ENCODE results near the gene ATRNL1.

The ATRNL1 gene

GRCh38 chr10:115915429-115915828 lies 822.3 kb downstream of the ATRNL1 start:
- DNase-seq: no peak

GRCh38 chr10:115918812-115919211 lies 825.6 kb downstream of the ATRNL1 start:
- no peak for DNase-seq

- DNase-seq: no peak
Measured at GRCh38 chr10:115921795-115922194, 828.6 kb downstream of the ATRNL1 start.

- DNase-seq: no peak
Measured at GRCh38 chr10:115931309-115931708, 838.1 kb downstream of the ATRNL1 start.

GRCh38 chr10:115932099-115932498 lies 838.9 kb downstream of the ATRNL1 start:
- DNase-seq: no peak

GRCh38 chr10:115933098-115933497 lies 839.9 kb downstream of the ATRNL1 start:
- DNase-seq: no peak

GRCh38 chr10:115935731-115936130 lies 842.6 kb downstream of the ATRNL1 start:
- DNase-seq: no peak

- DNase-seq: no peak
Measured at GRCh38 chr10:115936926-115937767, 844.0 kb downstream of the ATRNL1 start.

GRCh38 chr10:115937768-115938056 lies 844.5 kb downstream of the ATRNL1 start:
- no peak for DNase-seq

GRCh38 chr10:115939101-115939854 lies 846.1 kb downstream of the ATRNL1 start:
- DNase-seq: no peak

GRCh38 chr10:115941361-115941771 lies 848.2 kb downstream of the ATRNL1 start:
- no peak for DNase-seq

- no peak for DNase-seq
Measured at GRCh38 chr10:115942101-115942500, 848.9 kb downstream of the ATRNL1 start.

- DNase-seq: no peak
Measured at GRCh38 chr10:115944538-115944937, 851.4 kb downstream of the ATRNL1 start.

- DNase-seq: no peak
Measured at GRCh38 chr10:115945701-115946445, 852.7 kb downstream of the ATRNL1 start.

- DNase-seq: no peak
Measured at GRCh38 chr10:115947104-115947503, 853.9 kb downstream of the ATRNL1 start.

- no peak for DNase-seq
Measured at GRCh38 chr10:115948465-115948864, 855.3 kb downstream of the ATRNL1 start.

GRCh38 chr10:115949282-115949844 lies 856.2 kb downstream of the ATRNL1 start:
- DNase-seq: no peak

- DNase-seq: no peak
Measured at GRCh38 chr10:115950320-115950719, 857.2 kb downstream of the ATRNL1 start.

GRCh38 chr10:115951242-115951641 lies 858.1 kb downstream of the ATRNL1 start:
- no peak for DNase-seq

GRCh38 chr10:115953281-115953680 lies 860.1 kb downstream of the ATRNL1 start:
- DNase-seq: no peak

GRCh38 chr10:115953968-115954367 lies 860.8 kb downstream of the ATRNL1 start:
- no peak for DNase-seq

- no peak for DNase-seq
Measured at GRCh38 chr10:115956225-115957011, 863.3 kb downstream of the ATRNL1 start.

Data from activated CD8-positive, alpha-beta memory T cell treated with anti-CD3 and anti-CD28 coated beads for 24 hours (primary cell).